Testis (tissue), 3 donors: ENCODE results near the gene OTOG. TPM values are rescaled to one million over a fixed set of nuclear protein-coding genes. Genes with fewer than 3 reads are reported as not detected.

Experiments
- DNase-seq: peaks from one replicate; pipeline ENCODE4 v3.0.0-alpha.2; 2019
- H3K27ac ChIP-seq, 2 donors: fragments of 200-600 bp; sonication (generic); one replicate each; pipeline ENCODE4 v1.5.1; 2019
- H3K27me3 ChIP-seq: fragments of 200-600 bp; sonication (generic); one replicate; pipeline ENCODE4 v1.5.1; 2019
- H3K36me3 ChIP-seq: fragments of 200-600 bp; sonication (generic); one replicate; pipeline ENCODE4 v1.5.1; 2017; ENCODE audit warnings: low read depth; ENCODE audit errors: missing control alignments
- H3K4me1 ChIP-seq: fragments of 200-600 bp; sonication (generic); one replicate; pipeline ENCODE4 v1.5.1; 2019
- H3K4me3 ChIP-seq, 2 donors: fragments of 200-600 bp; sonication (generic); one replicate each; pipeline ENCODE4 v1.5.1; 2017 to 2019
- H3K9me3 ChIP-seq: fragments of 200-600 bp; sonication (generic); one replicate; pipeline ENCODE4 v1.5.1; 2017
- CTCF ChIP-seq, 3 experiments: fragments of 450-650 bp in 2 of 3; fragments of 200-600 bp in 1 of 3; sonication (generic) in 1 of 3; IDR thresholded peaks; one replicate each; pipeline ENCODE4 v1.5.1; 2016 to 2019; ENCODE audit warnings: antibody characterized with exemption in 3 of 3, mild to moderate bottlenecking in 2 of 3, moderate library complexity in 1 of 3
- POLR2A ChIP-seq: fragments of 450-650 bp; IDR thresholded peaks from one replicate; pipeline ENCODE4 v1.6.1; 2017; ENCODE audit warnings: antibody characterized with exemption, mild to moderate bottlenecking, moderate library complexity
- WGBS, 2 donors: methylation state at CpG; one replicate each; pipeline ENCODE4 v1.1.5; 2018; 5-methylcytosine and 5-hydroxymethylcytosine counted together
- intact Hi-C: fragments of 100-400 bp; cut with DNase I; formaldehyde crosslinking; loops from one replicate; pipeline ENCODE4 v1.15.1; 2023; ENCODE audit warnings: low total_unique reads
- polyA plus RNA-seq: library from polyadenylated mRNA; stranded (reverse); fragments of 350-450 nt; fragmentation: Illumina TruSeq; extraction: RNeasy Lipid Tissue Mini Kit (QIAGEN cat#74804); gene quantifications from one replicate; pipeline ENCODE4 v1.2.3, GENCODE V29; 2014; ENCODE audit warnings: low read depth, low replicate concordance; ENCODE audit not compliant: insufficient read depth
- total RNA-seq, 2 donors: library from RNA; depleted of rRNA; stranded (reverse); fragments of >200 nt; gene quantifications; one replicate each; pipeline ENCODE4 v1.2.3, GENCODE V29; 2016

The OTOG gene
- total and polyA plus RNA-seq, 3 donors from 2014 or later, result 2.2 to 4.2 (median 2.9) TPM

- Histone ChIP-seq H3K9me3 (no peaks in the 10 kb centered on the region), H3K27ac (no peak overlapping the region), H3K27me3 (no peaks in the 10 kb centered on the region), H3K4me1 (no peaks in the 10 kb centered on the region), H3K4me3 (no peak overlapping the region), H3K36me3 (no peaks in the 10 kb centered on the region)
- intact Hi-C loops, result no loop called here
- TF ChIP-seq CTCF (IDR thresholded peaks at IDR 0.05) (no peak), POLR2A (no peak)
- DNase-seq, result no peak
Measured at GRCh38 chr11:17563231-17563646, 16.2 kb downstream of the OTOG start.

GRCh38 chr11:17563961-17564686, 17.1 kb downstream of the OTOG start:
- DNase-seq, result no peak
- Histone ChIP-seq H3K9me3 (no peaks in the 10 kb centered on the region), H3K4me3 (no peak overlapping the region), H3K36me3 (no peaks in the 10 kb centered on the region), H3K27ac (no peak overlapping the region), H3K4me1 (no peaks in the 10 kb centered on the region), H3K27me3 (no peaks in the 10 kb centered on the region)
- intact Hi-C loops, result no loop called here
- TF ChIP-seq POLR2A, result no peak
- no peak for TF ChIP-seq CTCF (IDR thresholded peaks at IDR 0.05)
- 63 to 70% methylated on average over 4 of the region's 4 CpGs for WGBS, 2 donors

- no peak for TF ChIP-seq POLR2A
- no peak for TF ChIP-seq CTCF (IDR thresholded peaks at IDR 0.05)
- H3K9me3 ChIP-seq, result no peaks in the 10 kb centered on the region
- no peaks in the 10 kb centered on the region for H3K36me3 ChIP-seq
- intact Hi-C loops, result no loop called here
- WGBS, 2 donors, result 57 to 67% methylated on average over 2 of the region's 2 CpGs
- H3K4me3 ChIP-seq, result no peak overlapping the region
- no peaks in the 10 kb centered on the region for H3K27me3 ChIP-seq
- no peaks in the 10 kb centered on the region for H3K4me1 ChIP-seq
- no peak overlapping the region for H3K27ac ChIP-seq
- no peak for DNase-seq
Measured at GRCh38 chr11:17564687-17565042, 17.6 kb downstream of the OTOG start.

GRCh38 chr11:17568944-17569343, 21.9 kb downstream of the OTOG start:
- Histone ChIP-seq H3K4me3 (no peak overlapping the region), H3K9me3 (no peaks in the 10 kb centered on the region), H3K4me1 (no peaks in the 10 kb centered on the region), H3K36me3 (no peaks in the 10 kb centered on the region), H3K27ac (no peak overlapping the region), H3K27me3 (no peaks in the 10 kb centered on the region)
- DNase-seq, result no peak
- WGBS, 2 donors, result 59 to 81% methylated on average over 2 to 4 of the region's 4 CpGs
- TF ChIP-seq POLR2A, result no peak
- TF ChIP-seq CTCF (IDR thresholded peaks at IDR 0.05), result no peak
- intact Hi-C loops, result no loop called here

GRCh38 chr11:17570034-17570433, 23.0 kb downstream of the OTOG start:
- Histone ChIP-seq H3K4me1 (no peaks in the 10 kb centered on the region), H3K27ac (no peak overlapping the region), H3K36me3 (no peaks in the 10 kb centered on the region), H3K4me3 (no peak overlapping the region), H3K9me3 (no peaks in the 10 kb centered on the region), H3K27me3 (no peaks in the 10 kb centered on the region)
- TF ChIP-seq POLR2A, result no peak
- no peak for TF ChIP-seq CTCF (IDR thresholded peaks at IDR 0.05)
- WGBS, 2 donors, result 55 to 62% methylated on average over 15 to 23 of the region's 23 CpGs
- intact Hi-C loops, result no loop called here
- DNase-seq, result no peak
